GM19193 (cell line): Measurements from ENCODE around the gene LMOD1.

Experiments
- POLR2A ChIP-seq: IDR thresholded peaks from 4 replicates; pipeline ENCODE4 v1.6.1; 2011; ENCODE audit not compliant: insufficient read depth, insufficient read length; ENCODE audit errors: extremely low read depth

LMOD1 gene

GRCh38 chr1:201905234-201905890, 41.0 kb downstream of the LMOD1 start:
- TF ChIP-seq POLR2A: no peak

- TF ChIP-seq POLR2A: no peak
Observed at GRCh38 chr1:201904579-201904978, 41.8 kb downstream of the LMOD1 start.

GRCh38 chr1:201903135-201903534, 43.2 kb downstream of the LMOD1 start:
- no peak for TF ChIP-seq POLR2A

GRCh38 chr1:201902198-201902597, 44.1 kb downstream of the LMOD1 start:
- no peak for TF ChIP-seq POLR2A

GRCh38 chr1:201900476-201900875, 45.9 kb downstream of the LMOD1 start:
- no peak for TF ChIP-seq POLR2A

- TF ChIP-seq POLR2A: no peak
Observed at GRCh38 chr1:201899683-201900429, 46.5 kb downstream of the LMOD1 start.

- no peak for TF ChIP-seq POLR2A
Observed at GRCh38 chr1:201898992-201899391, 47.4 kb downstream of the LMOD1 start.

- TF ChIP-seq POLR2A: no peak
Observed at GRCh38 chr1:201898240-201898894, 48.0 kb downstream of the LMOD1 start.

- no peak for TF ChIP-seq POLR2A
Observed at GRCh38 chr1:201896951-201897391, 49.4 kb downstream of the LMOD1 start.

GRCh38 chr1:201895913-201896807, 50.2 kb downstream of the LMOD1 start:
- TF ChIP-seq POLR2A: no peak

- no peak for TF ChIP-seq POLR2A
Observed at GRCh38 chr1:201895120-201895665, 51.2 kb downstream of the LMOD1 start.

- TF ChIP-seq POLR2A: no peak
Observed at GRCh38 chr1:201894343-201895119, 51.8 kb downstream of the LMOD1 start.

GRCh38 chr1:201893431-201893830, 52.9 kb downstream of the LMOD1 start:
- no peak for TF ChIP-seq POLR2A

- no peak for TF ChIP-seq POLR2A
Observed at GRCh38 chr1:201892211-201892610, 54.1 kb downstream of the LMOD1 start.
